HTERT RPE-1 (cell line): ENCODE data around the gene RAD9A.
"Not testable (repeated sequence)": the region's sequence is repeated elsewhere in the genome, so short reads cannot be mapped to it uniquely, and the experiment has no call there.

ENCODE experiments used
- in situ Hi-C: fragments of 300-500 bp; cut with MboI; formaldehyde crosslinking; loops from 4 replicates; pipeline ENCODE4 v1.14.3; 2020; ENCODE audit warnings: low sequenced_read_pairs

RAD9A gene

DNA sequence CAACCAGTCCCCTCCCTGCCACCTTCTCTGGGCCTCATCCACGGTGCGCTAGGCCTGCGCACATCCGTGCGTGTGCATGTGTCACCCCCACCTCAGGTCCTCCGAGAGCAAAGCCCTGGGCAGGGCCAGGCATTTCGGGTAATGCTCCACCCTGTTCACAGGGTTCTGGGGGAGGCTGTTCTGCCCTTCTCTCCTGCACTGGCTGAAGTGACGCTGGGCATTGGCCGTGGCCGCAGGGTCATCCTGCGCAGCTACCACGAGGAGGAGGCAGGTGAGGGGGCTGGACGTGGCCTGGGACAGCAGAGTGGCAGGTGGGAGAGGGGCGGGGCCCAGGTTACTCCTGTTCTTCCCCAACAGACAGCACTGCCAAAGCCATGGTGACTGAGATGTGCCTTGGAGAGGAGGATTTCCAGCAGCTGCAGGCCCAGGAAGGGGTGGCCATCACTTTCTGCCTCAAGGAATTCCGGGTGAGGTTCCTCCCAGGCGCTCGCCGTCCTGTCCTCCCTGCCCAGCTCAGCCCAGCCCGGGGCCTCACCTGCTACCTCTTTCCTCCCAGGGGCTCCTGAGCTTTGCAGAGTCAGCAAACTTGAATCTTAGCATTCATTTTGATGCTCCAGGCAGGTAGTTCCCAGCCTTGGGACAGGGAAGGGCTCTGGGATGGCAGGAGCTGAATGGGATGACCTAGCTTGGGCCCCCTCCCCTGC lies 3.9 kb downstream of the RAD9A start:
- in situ Hi-C loops: no loop called here

DNA sequence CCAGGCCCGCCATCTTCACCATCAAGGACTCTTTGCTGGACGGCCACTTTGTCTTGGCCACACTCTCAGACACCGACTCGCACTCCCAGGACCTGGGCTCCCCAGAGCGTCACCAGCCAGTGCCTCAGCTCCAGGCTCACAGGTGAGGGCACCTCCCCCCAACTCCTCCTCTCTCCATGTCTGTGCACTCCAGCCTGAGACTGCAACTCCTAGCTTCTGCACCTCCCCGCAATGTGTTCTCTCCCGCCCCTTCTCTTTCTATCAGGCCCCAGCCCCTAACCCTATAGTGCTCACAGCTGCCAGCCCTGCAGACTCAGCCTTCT lies 4.4 kb downstream of the RAD9A start:
- in situ Hi-C loops: no loop called here

DNA sequence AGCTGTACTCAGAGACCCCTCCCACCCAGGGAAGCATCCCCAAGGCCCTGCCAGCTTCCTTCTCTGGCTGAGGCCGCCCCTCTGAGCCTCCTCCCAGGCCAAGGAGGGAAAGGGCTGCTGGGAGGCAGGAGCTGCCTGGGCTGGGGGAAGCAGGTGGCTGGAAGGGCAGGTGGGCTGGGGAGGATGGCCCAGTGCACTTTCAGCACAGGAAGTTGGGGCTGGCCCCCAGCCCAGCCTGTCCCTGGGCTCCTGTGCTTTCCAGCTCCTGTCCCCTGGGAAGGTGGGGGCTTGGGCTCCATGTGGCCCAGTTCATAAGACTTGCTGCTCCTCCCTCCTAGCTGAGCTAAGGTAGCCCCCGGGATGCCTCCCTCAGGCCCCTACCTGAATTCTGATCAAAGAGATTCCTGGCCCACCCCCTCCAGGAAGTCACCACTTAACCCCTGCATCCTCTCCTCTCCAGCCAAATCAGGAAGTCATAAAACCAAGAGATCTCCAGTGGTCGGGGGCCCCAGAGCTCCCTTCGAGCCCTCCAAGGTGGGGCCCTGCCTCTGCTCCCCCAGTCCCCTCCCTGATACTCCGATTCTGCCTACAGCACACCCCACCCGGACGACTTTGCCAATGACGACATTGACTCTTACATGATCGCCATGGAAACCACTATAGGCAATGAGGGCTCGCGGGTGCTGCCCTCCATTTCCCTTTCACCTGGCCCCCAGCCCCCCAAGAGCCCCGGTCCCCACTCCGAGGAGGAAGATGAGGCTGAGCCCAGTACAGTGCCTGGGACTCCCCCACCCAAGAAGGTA lies 5.0 kb downstream of the RAD9A start:
- in situ Hi-C loops: no loop called here

DNA sequence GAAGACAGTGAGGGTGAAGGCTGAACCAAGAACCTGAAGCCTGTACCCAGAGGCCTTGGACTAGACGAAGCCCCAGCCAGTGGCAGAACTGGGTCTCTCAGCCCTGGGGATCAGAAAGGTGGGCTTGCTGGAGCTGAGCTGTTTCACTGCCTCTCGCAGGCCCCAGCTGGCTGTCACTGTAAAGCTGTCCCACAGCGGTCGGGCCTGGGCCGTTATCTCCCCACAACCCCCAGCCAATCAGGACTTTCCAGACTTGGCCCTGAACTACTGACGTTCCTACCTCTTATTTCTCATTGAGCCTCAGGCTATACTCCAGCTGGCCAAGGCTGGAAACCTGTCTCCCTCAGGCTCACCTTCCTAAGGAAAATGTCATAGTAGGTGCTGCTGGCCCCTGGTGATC lies 5.8 kb downstream of the RAD9A start:
- in situ Hi-C loops: no loop called here

- in situ Hi-C loops: no loop called here
Measured at GRCh38 chr11:67397986-67398660, 6.3 kb downstream of the RAD9A start.

DNA sequence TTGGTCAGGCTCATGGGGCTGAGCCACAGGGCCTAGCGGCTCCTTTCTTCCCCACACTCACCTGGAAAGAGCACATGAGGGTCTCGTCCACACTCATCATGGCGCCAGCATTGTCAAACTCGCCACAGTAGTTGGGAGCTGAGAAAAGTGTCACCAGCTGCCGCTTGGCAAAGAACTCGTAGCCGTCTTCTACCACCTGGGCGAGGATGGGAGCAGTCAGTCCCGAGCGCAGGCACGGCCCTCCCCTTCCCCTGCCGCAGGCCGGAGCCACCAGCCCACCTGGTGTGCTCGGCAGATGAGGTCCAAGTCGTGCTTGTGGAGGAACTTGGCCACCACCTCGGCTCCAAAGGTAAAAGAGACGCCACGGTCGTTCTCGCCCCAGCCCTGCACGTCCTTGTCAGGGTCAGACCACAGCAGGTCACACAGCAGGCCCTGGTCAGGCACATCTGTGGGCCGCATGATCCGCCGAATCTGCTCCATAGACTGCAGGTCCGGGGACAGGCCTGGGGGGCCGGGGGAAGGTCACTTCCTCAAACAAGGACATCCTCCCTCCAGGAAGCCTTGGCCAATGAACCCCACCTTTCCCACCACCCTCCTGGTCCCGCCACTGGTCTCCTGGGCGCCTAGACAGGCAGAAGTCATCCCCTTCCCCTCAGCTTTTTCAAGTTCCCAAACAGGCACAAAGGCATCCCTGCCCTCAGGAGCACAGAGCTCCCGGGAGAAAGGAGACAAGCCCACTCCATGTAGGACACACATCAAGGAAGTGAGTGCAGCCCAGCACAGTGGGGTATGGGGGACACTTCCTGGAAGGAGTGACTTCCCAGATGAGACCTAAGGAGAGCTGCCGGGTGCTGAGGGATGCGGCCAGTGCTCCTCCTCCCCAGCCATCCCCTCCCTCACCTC lies 7.1 kb downstream of the RAD9A start:
- in situ Hi-C loops: no loop called here

DNA sequence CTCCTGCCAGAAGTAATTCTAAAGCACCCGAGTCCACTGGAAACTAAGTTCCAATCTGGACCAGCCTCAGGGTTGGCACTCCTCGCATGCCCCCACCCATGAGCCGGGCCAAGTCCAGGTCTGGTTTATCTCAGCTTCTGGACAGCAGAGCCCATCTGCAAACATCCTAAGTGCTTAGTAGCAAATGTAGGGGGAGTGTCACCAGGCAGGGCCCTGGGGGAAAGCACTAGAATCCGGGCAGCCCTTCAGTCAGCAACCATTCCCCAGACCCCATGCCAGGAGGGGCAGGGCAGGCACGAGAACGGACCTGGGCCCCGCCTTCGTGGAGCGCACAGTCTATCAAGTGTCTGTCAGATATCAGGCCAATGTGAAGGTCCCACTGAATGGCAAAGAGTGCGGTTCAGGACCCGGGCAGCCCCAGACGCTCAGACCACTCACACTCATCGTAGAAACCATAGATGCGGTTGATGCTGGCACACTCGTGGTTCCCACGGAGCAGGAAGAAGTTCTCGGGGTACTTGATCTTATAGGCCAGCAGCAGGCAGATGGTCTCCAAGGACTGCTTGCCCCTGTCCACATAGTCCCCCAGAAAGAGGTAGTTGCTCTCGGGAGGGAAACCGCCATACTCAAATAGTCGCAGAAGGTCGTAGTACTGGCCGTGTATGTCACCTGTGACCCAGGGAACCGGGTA lies 8.6 kb downstream of the RAD9A start:
- in situ Hi-C loops: no loop called here

DNA sequence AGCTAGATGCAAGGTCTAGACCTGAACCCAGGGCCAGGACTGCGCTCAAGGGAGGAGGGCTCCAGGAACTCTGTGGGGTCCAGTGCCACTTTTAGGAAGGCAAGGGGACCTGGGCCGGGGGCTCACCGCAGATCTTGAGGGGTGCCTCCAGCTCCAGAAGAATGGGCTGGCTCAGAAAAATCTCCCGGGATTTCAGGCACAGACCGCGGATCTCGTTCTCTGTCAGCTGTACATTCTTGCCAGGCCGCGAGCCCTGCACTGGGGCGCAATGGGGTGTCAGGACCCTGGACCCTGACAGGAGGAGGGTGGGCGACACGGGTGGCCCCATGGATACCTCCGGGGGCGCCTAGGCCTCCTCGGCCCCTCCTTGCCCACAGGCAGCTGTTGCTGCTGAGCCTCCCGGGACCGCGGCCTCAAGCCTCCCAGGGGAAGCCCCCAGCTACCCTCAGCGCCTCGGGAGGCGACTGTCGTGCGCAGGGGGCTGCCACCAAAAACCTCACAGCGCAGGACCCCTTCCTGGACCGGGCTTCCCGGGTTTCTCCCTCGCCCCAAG lies 9.2 kb downstream of the RAD9A start:
- in situ Hi-C loops: no loop called here

GRCh38 chr11:67401495-67402191 lies 9.9 kb downstream of the RAD9A start, which contains the start of gene PPP1CA:
Gene PPP1CA, minus strand, starts transcription at chr11:67401858. Its CDS starts 76 bp downstream, at chr11:67401782.
- in situ Hi-C loops: no loop called here

DNA sequence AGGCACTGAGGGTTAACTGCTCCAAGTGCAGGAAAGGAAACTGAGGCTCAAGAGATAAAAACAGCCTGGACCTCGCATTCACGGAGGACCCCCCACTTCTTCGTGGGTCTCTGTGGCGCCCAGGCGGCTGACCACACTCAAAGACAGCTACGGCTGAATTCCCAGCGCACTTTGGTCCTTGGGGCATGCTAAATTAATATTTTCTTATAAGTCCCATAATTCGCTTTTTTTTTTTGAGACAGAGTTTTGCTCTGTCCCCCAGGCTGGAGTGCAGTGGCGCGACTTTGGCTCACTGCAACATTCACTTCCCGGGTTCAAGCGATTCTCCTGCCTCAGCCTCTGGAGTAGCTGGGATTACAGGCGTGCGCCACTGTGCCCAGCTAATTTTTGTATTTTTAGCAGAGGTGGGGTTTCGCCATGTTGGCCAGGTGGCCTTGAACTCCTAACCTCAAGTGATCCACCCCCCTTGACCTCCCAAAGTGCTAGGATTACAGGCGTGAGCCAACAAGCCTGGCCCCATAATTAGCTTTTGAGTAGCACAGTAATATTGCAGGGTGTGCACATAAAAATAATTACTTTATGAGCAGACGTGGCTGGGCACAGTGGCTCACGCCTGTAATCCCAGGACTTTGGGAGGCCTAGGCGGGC lies 10.5 kb downstream of the RAD9A start:
- in situ Hi-C loops: not testable (repeated sequence)

- in situ Hi-C loops: not testable (repeated sequence)
Measured at GRCh38 chr11:67403085-67403484, 11.3 kb downstream of the RAD9A start.

- in situ Hi-C loops: no loop called here
Measured at GRCh38 chr11:67404515-67405195, 12.9 kb downstream of the RAD9A start.

DNA sequence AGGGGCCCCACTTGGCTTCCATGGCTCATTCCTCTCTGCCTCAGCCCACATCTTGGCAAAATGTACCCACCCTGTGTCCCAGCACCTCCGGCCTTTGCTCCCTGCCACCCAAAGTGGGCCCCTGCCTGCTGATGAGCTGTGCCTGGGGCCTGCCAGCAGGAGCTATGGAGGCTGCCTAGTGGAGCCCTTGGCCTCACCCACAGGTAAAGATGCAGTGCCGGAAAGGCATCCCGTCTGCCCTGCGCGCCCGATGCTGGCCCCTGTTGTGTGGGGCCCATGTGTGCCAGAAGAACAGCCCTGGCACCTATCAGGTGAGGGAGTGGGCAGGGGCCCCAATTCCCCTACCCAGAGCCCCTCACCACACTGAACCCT lies 13.4 kb downstream of the RAD9A start:
- in situ Hi-C loops: no loop called here

DNA sequence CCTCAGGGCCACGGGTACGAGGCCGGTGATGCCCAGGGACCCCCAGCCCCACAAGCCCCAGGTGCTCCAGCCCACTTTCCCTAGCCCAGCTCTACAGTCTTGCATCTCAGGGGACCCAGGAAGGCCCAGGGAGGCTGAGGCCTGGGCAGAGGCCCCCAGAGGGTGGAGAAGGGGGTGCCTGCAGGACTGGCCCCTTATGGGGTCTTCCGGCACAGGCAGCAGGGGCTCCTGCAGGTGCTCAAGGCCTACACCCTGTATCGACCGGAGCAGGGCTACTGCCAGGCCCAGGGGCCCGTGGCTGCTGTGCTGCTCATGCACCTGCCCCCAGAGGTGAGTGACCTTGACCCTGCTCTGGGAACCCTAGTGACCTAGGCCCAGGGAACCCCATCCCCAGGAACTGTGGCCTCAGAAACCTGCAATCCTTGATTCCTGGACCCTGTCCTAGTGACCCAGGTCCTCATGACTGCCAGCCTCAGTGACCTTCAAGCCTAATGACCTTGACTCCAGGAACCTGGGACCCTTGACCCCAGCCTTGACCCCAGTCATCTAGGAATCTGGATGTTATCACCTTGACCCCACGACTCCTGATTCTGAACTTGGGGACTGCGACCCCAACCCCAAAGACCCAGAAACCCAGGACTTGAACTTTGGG lies 14.0 kb downstream of the RAD9A start:
- in situ Hi-C loops: no loop called here

DNA sequence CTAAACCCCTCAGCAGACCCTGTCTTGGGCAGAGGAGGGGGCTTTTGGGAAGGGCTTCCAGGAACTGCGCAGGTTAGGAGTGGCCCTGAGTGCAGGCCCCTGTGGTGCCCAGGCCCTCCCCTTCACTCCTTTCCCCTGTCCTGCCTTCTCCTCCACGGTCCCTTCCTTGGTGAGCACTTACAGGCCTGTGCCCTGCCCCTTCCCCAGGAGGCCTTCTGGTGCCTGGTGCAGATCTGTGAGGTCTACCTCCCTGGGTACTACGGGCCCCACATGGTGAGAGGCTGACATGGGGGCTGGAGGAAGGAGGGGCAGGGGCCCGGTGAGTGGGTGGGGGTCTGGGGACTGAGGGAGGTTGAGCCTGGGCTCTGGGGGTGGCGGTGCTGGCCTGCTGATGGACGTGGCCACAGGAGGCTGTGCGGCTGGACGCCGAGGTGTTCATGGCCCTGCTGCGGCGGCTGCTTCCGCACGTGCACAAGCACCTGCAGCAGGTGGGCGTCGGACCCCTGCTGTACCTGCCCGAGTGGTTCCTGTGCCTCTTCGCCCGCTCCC lies 14.7 kb downstream of the RAD9A start:
- in situ Hi-C loops: no loop called here

DNA sequence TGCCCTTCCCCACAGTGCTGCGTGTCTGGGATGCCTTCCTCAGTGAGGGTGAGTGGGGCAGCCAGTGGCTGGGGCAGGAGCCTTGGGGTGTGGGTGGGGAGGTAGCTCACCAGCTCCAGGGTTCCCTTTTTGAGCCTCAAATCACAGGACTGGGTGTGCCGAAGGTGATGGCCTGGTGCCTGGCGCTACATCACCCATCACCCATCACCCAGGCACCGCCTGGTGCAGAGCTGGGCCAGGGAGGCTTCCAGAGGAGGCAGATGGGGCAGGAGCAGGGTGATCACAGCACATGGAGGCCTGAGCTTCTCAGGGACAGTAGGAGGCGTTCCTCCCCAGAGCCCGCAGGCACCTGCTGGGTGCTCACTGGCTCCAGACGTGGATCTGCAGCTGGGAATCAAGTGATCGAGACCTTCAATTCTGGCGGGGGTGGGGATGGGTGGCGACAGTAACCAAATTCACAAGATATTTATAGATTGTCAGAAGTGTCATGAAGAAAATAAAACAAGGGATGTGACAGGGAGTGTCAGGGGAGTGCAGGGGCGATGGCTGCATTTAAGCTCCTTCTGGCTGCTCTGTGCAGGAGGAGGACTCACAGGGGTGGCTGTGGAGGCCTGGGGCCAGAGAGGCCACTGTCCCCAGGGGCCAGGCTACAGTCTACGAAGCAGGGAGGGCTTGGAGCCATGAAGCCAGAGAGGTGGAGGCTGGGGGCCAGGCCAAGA lies 15.3 kb downstream of the RAD9A start:
- in situ Hi-C loops: no loop called here

DNA sequence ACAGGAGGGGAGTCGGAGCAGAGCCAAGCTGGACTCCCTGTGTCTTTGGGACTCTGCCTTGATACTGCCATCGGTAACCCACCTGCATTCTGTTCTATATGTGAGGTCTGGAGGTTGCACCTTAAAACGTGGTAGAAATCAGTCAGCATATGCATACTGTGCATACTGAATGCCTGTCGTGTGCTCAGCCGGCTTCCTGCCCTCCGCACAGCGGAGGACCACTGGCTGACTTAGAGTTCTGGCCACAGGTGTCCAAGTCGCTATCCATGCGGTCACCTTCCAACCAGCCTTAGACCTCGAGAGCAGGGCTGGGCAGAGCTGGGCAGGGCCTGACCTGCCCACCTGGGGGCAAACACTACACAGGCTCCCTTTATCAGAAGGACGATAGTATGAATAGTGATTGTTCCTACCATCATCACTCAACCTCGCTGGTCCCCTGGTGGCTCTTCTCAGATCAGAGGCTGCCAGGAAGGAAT lies 15.9 kb downstream of the RAD9A start:
- in situ Hi-C loops: no loop called here
